AG09309 (cell line): ENCODE results near the gene TRPM3.
"Not testable (repeated sequence)": the region's sequence is repeated elsewhere in the genome, so short reads cannot be mapped to it uniquely, and the experiment has no call there.

ENCODE experiments used
- DNase-seq: peaks from one replicate; pipeline ENCODE4 v3.0.0-alpha.2; 2010; ENCODE audit warnings: low read depth
- H3K4me3 ChIP-seq: 2 replicates; pipeline ENCODE4 v1.5.1; 2011; ENCODE audit warnings: mild to moderate bottlenecking, low read depth, low read length, moderate library complexity; ENCODE audit not compliant: control insufficient read depth
- CTCF ChIP-seq: IDR thresholded peaks from 2 replicates; pipeline ENCODE4 v1.5.1; 2011; ENCODE audit warnings: mild to moderate bottlenecking, low read depth, low read length, inconsistent platforms; ENCODE audit not compliant: insufficient read depth, control insufficient read depth; ENCODE audit errors: missing control alignments

TRPM3 gene

GRCh38 chr9:70986984-70987383 is 134.4 kb downstream of the TRPM3 start:
- DNase-seq, result no peak
- no peak overlapping the region for H3K4me3 ChIP-seq
- no peak for TF ChIP-seq CTCF

GRCh38 chr9:70983723-70984295 is 137.6 kb downstream of the TRPM3 start:
- TF ChIP-seq CTCF, result no peak
- peak; percentile 5 for DNase-seq
- no peak overlapping the region for H3K4me3 ChIP-seq

GRCh38 chr9:70981312-70981711 is 140.1 kb downstream of the TRPM3 start:
- no peak overlapping the region for H3K4me3 ChIP-seq
- TF ChIP-seq CTCF, result no peak
- DNase-seq, result no peak

- no peak for TF ChIP-seq CTCF
- H3K4me3 ChIP-seq, result no peak overlapping the region
- DNase-seq, result peak; percentile 11
Measured at GRCh38 chr9:70979966-70980365, 141.5 kb downstream of the TRPM3 start.

GRCh38 chr9:70978085-70978484 is 143.3 kb downstream of the TRPM3 start:
- no peak overlapping the region for H3K4me3 ChIP-seq
- no peak for DNase-seq
- TF ChIP-seq CTCF, result no peak

GRCh38 chr9:70975821-70976220 is 145.6 kb downstream of the TRPM3 start:
- no peak for TF ChIP-seq CTCF
- no peak overlapping the region for H3K4me3 ChIP-seq
- no peak for DNase-seq

GRCh38 chr9:70971723-70972122 is 149.7 kb downstream of the TRPM3 start:
- no peak for DNase-seq
- no peak for TF ChIP-seq CTCF
- no peak overlapping the region for H3K4me3 ChIP-seq

- H3K4me3 ChIP-seq, DNase-seq: not testable (repeated sequence)
Measured at GRCh38 chr9:70966380-70966779, 155.0 kb downstream of the TRPM3 start.
